Effector CD4-positive, alpha-beta T cell (primary cell): ENCODE measurements around the gene IL1R2.

Experiments
- DNase-seq: peaks from one replicate; pipeline ENCODE4 v3.0.0-alpha.2; 2020

The IL1R2 gene

GRCh38 chr2:101975171-101975870 is 16.4 kb upstream of the IL1R2 start:
- no peak for DNase-seq

DNA sequence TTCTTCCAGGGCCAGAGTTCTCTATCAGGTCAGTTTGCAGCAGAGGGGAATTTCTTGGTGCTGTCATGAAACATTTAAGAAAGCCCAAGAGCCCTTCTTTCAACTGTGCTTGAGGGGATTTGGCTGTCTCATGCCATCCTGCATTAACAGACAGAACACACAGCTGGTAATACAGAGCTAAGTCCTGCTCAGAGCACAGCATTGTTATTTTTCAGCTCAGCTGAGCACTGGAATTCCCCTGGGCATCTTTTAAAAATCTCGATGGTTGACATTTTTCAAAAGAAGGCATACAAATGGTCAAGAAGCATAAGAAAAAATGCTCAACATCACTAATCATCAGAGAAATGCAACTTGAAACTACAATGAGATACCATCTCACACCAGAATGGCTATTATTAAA is 14.9 kb upstream of the IL1R2 start:
- DNase-seq: no peak

GRCh38 chr2:101980368-101980767 is 11.4 kb upstream of the IL1R2 start:
- DNase-seq: no peak

GRCh38 chr2:101981066-101981465 is 10.7 kb upstream of the IL1R2 start:
- no peak for DNase-seq

DNA sequence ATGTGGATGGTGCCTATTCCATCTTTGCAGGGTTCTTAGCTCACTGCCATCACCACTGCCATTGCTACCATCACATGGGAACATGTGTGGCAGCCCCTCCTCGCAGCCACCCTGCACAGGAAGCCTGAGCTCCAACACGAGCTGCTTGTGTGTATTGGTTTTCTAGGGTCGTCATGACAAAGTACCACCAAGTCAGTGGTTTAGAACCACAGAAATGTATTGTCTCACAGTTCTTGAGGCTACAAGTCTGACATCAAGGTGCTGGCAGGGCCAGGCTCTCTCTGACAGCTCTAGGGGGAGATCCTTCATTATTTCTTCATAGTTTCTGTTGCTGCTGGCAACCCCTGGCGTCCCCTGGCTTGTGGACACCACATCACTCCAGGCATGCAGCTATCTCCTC is 10.3 kb upstream of the IL1R2 start:
- no peak for DNase-seq

DNA sequence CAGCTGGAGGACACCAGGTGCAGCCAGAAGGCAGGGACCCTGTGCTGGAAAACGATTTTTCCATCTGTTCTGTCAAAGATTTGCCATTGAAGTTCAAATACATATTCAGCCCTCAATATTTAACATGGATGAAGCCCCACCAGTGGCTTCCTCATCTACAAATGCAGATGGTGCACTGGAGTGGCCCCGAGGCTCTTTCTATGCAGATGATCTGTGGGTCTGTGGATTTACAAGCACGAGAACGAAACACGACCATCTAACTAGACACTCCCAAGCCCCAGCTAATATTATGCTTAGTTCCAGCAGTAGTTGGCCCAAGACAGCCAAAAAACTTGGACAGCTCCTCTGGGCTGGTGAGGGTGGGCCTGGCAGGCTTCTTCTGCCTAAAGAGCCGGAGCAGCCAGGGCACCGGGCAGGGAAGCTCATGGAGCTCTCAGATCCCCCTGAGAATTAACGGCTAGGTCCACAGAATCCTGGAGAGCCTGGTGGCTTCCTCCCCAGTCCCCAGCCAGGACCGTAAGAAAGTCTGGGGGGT is 9.2 kb upstream of the IL1R2 start:
- DNase-seq: no peak

- DNase-seq: no peak
Observed at GRCh38 chr2:101983486-101983885, 8.3 kb upstream of the IL1R2 start.

GRCh38 chr2:101983928-101984327 is 7.8 kb upstream of the IL1R2 start:
- no peak for DNase-seq

DNA sequence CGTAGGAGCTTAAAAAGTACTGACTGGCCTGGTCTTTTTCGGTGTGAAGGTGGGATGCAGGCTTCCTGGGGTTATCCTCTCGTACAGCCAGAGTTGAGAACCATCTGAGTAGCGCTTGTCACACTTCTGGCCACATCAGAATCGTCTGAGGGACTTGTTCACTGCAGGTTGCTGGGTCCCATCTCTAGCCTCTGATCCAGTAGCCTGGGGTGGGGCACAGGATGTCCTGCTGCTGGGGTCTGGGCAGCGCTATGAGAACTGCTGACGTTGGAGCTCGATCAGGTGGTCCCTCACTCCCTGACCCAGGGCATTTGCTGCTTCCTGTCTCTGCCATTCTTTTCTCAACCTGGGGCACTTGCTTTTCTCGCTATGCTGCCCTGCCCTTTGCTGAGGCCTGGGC is 7.1 kb upstream of the IL1R2 start:
- DNase-seq: no peak

GRCh38 chr2:101985101-101985792 is 6.5 kb upstream of the IL1R2 start:
- DNase-seq: no peak

DNA sequence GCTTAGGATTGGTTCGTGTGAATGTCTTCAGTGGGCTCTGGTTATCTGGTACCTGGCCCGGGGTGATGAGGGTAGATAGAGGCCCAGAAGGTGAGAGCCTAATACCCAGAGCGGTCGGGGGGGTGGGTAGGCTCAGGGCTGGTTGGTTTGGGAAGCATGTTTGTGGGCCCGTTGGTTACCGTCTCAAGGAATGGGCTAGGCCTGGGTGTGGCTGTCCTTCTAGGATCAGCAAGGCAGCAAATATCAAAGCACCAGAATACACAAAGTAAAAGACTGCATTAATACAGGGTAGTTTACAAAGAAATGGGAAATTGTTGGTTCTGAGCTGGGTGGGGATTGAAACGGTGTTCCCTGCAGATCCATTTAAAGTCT is 6.0 kb upstream of the IL1R2 start:
- no peak for DNase-seq

DNA sequence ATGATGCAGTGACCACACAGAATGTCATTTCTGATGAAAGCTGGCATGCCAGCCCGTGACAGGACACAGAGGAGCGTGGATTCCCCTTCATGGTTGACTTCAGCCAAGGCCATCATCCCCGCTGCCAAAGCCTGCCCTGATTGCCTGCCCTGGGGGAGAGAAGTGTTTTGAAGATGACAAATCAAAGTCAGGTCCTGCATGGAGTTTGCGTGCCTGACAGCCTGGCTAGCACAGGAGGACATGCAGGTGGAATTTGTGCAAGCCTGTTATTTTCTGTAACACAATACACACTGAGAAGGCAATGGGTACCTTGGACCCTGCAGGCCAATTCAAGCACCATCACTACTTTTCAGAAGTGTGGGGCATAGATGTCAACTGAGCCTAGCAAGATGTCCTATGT is 5.4 kb upstream of the IL1R2 start:
- no peak for DNase-seq

DNA sequence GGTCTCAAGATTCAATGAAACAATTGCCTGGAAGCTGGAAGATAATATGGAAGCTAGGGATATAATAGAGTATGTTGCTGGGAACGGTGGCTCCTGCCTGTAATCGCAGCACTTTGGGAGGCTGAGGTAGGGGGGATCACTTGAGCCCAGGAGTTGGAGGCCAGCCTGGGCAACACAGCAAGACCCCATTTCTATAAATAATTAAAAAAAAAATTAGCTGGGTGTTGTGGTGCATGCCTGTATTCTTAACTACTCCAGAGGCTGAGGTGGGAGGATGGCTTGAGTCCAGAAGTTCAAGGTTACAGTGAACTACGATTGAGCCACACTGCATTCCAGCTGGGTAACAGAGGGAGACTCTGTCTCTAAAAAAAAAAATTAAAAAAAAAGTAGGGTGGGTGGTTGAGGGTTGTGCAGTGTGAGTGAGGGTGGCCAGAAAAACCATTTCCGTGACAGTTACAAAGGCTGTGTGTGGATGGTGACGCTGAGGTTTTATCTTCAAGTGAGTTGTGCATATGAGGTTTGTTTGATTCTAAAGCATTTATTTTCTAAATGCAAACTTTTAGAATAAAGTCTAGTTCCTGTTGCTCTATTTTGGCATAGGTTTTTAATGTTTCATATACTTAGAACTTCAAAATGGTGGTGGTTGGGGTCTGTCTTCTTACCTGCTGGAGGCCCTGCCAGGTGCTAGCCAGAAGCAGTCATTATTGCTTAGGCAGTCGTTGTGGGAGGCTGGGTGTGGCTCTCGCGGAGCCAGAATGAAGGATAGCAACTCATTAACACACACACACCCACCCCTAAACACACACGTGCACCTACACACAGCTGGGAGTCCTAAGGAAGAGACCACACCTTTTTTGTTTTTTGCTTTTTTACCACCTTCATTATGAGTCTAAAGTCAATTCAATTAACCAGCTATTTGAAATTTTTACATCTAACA is 4.7 kb upstream of the IL1R2 start:
- DNase-seq: no peak

DNA sequence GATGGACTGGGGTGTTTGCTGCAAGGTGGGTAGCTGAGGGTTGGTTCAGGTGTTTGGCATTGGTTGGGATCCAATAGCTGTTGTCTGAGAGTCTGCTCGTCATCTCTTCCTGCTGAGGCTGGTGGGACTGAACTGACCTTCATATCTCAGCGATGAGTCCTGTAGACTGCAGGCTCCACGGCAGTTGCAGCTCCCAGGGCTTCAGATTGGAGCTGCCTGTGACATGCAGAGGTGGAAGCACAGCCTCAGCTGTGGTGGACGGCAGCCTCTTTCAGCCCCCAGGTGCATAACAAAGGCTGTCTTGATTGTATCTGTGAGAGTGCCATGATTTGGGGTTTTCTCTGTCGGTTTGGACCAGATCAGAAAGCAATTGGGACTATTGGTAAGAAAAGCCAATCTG is 3.9 kb upstream of the IL1R2 start:
- no peak for DNase-seq

GRCh38 chr2:101988541-101988940 is 3.2 kb upstream of the IL1R2 start:
- DNase-seq: no peak

DNA sequence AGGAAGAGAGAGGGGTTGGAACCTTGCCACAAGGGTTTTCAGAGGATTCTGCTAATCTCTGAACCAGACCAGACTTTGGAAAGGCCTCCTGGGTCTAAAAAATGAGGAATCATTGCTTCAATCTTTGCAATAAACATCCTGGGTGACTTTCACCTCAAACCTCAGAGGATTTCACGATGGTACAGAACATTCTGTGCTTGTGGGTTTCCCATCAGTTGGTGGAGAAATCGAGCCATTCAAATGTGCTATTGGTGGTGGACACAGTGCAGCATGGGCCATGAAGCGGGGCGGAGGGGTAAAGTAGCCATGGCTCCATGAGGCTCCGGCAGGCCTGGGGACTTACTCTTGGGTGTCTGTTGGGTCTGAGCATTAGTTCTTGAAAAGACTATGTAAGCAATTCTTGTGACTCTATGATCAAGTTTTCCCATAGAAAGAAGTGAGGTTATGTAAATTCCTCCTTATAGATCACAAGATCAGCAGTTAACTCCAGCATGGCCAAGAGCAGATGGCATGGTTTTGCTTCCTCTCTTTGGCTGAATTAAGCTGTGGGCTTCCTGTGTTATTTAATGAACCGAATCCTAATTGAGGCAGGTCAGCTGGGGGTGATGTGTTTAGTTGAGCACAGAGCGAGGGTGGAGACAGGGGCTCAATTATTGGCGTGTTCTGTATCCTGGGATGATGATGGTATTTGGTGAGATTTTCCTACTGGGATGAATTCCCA is 1.9 kb upstream of the IL1R2 start:
- DNase-seq: no peak

DNA sequence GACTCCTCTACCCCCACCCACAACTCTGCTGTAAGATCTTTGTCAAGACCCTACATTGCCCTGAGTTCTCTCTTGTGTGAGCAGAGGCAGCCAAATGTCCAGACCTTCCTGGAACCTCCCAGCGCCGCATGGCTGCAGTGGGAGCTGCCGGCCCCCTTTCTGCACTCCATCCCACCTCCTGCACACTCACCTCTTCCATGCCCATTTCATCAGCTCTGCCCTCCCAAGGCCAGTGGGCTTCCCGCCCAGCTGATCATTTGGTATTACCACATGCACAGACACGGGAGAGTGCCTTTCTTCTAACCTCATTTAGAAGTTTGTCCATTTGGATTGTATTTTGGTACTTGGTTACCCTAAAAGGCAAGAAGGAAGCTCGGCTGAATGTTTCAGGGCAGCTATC is 2.0 kb downstream of the IL1R2 start:
- DNase-seq: no peak

- DNase-seq: no peak
Observed at GRCh38 chr2:101995019-101995418, 3.3 kb downstream of the IL1R2 start.

- DNase-seq: no peak
Observed at GRCh38 chr2:101995804-101996203, 4.0 kb downstream of the IL1R2 start.

GRCh38 chr2:101998556-101998895 is 6.8 kb downstream of the IL1R2 start:
- no peak for DNase-seq

DNA sequence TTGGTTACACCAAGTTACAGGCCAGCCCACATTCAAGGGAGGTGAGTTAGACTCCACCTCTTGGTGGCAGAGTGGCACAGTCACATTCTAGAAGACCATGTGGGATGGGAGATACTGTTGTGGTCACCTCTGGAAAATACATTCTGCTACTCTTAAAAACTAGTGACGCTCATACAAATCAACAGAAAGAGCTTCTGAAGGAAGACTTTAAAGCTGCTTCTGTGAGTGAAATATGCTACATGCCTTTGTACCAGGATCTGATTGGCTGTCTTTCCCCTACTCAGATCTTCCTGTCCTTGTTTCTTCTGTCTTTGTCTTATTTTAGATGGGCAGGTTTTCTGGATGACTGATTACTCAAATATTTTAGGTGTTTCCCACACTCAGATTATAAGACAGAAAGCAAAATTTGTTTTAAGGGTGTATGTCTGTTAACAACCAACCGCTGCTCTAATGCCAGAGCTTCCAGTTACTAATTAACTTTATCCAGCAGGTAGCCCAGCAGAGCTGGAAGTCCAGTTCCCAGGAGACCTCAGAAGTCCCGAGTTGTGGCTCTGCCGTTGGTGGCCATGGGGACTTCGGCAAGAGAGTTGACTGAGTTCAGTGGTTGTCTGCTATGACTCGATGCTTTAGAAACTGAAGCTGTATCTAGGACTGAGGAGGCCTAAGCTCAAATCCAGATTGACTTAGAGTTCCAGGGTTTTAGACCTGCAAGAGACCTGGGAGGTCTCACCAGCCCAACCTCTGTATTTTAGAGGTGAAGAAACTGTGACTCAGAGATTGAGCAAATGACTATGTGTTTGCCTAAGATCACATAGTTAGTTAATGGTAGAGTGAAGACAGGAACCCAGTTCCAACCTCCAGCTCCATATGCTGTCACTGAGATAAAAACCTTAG is 7.4 kb downstream of the IL1R2 start:
- DNase-seq: no peak

GRCh38 chr2:102000012-102000411 is 8.3 kb downstream of the IL1R2 start:
- no peak for DNase-seq
